ENCODE data around the gene GPR18.

The GPR18 gene, protein sequence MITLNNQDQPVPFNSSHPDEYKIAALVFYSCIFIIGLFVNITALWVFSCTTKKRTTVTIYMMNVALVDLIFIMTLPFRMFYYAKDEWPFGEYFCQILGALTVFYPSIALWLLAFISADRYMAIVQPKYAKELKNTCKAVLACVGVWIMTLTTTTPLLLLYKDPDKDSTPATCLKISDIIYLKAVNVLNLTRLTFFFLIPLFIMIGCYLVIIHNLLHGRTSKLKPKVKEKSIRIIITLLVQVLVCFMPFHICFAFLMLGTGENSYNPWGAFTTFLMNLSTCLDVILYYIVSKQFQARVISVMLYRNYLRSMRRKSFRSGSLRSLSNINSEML

DNA sequence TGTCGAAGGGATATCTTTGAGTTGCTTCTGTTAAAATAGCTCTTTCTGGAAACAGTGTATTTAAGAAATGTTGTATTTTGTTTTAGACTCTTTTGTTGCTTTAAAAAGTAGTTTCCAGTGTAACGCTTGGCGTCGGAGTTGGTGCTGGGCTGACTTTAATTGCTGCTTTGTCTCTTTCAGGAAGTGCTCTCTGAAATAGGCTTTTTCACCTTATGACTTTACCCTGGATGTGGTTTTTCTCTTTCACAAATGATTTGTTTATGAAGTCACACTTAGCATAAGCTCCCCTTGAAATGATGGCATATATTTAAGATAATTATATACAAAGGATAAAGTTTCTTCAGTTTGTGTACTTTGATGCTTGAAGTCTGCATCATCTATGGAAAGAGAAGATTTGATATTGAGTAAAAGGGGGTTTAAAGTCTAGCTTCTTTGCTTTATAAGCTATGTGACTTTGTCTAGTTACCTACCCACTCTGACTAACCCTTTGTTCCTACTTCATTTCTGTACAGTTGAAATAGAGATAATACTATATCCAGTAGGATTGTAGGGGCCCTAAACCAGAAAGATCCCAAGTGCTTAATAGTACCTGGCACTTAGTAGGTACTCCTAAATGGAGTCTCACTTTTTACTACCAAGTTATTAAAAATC, at the start of gene GPR18:
Gene GPR18 (minus strand): TSS at position 170 of the 651 bp plus-strand sequence. CDS start 2,507 bp downstream, outside the sequence.
- no peaks in the 10 kb centered on the region for H3K9me3 ChIP-seq (ENCODE audit: low read length)
- H3K36me3 ChIP-seq (ENCODE audit: insufficient read depth, low read length), result peaks cover 5% of the 10 kb centered on the region
- no peaks in the 10 kb centered on the region for H3K27me3 ChIP-seq (ENCODE audit: insufficient read depth, low read length)
- H2AFZ ChIP-seq (ENCODE audit: low read depth, low read length), result no peak within 1 kb of the TSS
- H3K4me1 ChIP-seq (ENCODE audit: insufficient read depth, low read length), result peaks cover 7% of the 10 kb centered on the region
- no peak within 1 kb of the TSS for H3K4me3 ChIP-seq (ENCODE audit: low read length)

DNA sequence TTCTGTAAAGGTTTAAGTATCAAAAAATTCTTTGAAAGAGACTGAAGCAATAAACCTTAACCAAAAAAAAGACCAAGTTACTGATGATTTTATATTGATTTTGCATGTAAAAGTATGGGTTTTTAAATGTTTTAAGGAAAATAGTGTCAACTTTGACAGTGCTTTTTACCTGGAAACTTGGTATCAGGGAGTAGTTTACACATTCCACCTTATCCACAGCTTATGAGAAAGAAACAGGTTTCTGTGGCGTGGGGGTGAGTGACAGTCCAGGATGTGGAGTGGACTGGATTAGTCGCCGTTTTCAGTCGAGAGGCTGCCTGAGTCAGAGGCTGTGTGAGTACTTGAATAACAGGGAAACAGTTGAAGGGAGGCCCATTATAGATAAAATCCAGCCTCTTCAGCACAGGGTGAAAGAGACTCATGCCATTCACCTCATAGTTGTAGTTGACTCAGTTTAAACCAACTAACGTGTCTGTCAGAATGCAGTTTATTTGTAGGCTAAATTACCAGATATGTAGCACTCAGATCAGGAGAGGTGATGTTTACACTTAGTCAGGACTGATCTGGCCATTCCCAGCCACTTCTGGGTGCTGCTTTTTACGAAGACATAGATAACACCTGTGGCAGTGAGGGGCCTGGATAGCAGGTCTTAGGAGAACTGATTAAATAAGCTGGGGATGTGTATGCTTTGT, 49.6 kb upstream of the GPR18 start:
- H3K4me1 ChIP-seq (ENCODE audit: insufficient read depth, low read length), result peaks cover 18% of the 10 kb centered on the region
- no peaks in the 10 kb centered on the region for H3K9me3 ChIP-seq (ENCODE audit: low read length)
- H3K27me3 ChIP-seq (ENCODE audit: insufficient read depth, low read length), result no peaks in the 10 kb centered on the region
- H3K36me3 ChIP-seq (ENCODE audit: insufficient read depth, low read length), result no peaks in the 10 kb centered on the region
- no peak overlapping the region for H2AFZ ChIP-seq (ENCODE audit: low read depth, low read length)
- H3K4me3 ChIP-seq (ENCODE audit: low read length), result no peak overlapping the region

DNA sequence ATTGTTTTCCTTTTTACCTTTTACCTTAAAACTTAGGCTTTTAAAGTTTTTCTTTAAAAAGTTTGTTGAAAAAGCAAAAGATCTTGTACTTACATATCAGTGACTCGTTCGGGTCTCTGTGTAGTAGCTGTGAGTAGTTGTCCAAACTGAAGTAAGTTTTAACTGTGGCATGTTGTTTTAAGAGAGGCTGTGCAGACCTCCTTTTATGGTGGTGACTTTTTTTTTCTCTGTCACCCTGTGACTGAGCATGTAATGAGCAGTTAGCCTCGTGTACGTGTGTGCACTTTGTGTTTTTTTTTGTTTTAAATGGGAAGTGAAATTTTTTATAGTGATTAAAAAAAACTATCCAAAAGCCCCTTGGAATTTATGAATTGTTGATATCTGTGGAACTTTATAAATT, 49.1 kb upstream of the GPR18 start, which contains the start of gene GPR183:
Gene GPR183 (minus strand): TSS at position 153 of the 400 bp plus-strand sequence. CDS start 11,254 bp downstream, outside the sequence.
- no peaks in the 10 kb centered on the region for H3K9me3 ChIP-seq (ENCODE audit: low read length)
- H3K36me3 ChIP-seq (ENCODE audit: insufficient read depth, low read length), result no peaks in the 10 kb centered on the region
- no peak within 1 kb of the TSS for H2AFZ ChIP-seq (ENCODE audit: low read depth, low read length)
- no peak within 1 kb of the TSS for H3K4me3 ChIP-seq (ENCODE audit: low read length)
- peaks cover 13% of the 10 kb centered on the region for H3K4me1 ChIP-seq (ENCODE audit: insufficient read depth, low read length)
- H3K27me3 ChIP-seq (ENCODE audit: insufficient read depth, low read length), result no peaks in the 10 kb centered on the region

DNA sequence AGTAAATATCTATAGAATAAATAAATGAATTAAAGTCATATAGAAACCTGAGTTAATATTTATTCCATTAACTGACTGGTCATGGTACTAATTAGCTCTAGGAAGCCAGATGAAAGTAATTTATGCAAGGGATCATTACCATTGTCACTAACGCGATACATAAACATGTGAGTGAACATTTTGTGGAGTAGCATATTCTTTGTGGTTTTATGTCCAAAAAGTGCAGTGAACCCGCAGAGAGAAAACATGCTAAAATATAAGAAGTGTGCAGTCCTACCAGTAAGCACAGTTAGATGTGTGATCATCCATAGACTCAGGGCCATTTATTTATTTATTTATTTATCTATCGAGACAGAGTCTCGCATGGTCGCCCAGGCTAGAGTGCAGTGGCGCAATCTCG, 47.4 kb upstream of the GPR18 start:
- Histone ChIP-seq H3K9me3 (ENCODE audit: low read length) (no peaks in the 10 kb centered on the region), H3K27me3 (ENCODE audit: insufficient read depth, low read length) (no peaks in the 10 kb centered on the region), H3K4me3 (ENCODE audit: low read length) (no peak overlapping the region), H2AFZ (ENCODE audit: low read depth, low read length) (no peak overlapping the region), H3K4me1 (ENCODE audit: insufficient read depth, low read length) (peaks cover 12% of the 10 kb centered on the region), H3K36me3 (ENCODE audit: insufficient read depth, low read length) (no peaks in the 10 kb centered on the region)

DNA sequence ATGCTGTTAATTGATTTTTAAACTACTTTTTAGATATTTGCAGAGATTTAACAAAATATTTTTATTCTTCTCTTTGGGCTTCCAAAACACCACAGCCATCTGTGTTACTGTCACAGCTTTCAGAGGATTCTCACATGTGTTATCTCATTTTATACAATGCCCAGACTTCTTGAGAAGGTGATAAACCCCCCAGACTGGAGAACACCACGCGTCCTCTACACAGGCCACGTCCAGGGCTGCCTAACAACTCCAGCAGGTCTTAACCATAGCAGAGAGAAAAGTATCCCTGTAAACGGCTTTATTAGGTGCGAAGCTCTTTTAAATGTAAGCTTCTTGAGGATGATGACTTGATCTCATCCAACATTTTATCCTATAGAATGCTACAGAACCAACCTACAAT, 47.0 kb upstream of the GPR18 start:
- no peak overlapping the region for H2AFZ ChIP-seq (ENCODE audit: low read depth, low read length)
- no peaks in the 10 kb centered on the region for H3K9me3 ChIP-seq (ENCODE audit: low read length)
- H3K4me3 ChIP-seq (ENCODE audit: low read length), result no peak overlapping the region
- H3K27me3 ChIP-seq (ENCODE audit: insufficient read depth, low read length), result no peaks in the 10 kb centered on the region
- peaks cover 12% of the 10 kb centered on the region for H3K4me1 ChIP-seq (ENCODE audit: insufficient read depth, low read length)
- H3K36me3 ChIP-seq (ENCODE audit: insufficient read depth, low read length), result no peaks in the 10 kb centered on the region

DNA sequence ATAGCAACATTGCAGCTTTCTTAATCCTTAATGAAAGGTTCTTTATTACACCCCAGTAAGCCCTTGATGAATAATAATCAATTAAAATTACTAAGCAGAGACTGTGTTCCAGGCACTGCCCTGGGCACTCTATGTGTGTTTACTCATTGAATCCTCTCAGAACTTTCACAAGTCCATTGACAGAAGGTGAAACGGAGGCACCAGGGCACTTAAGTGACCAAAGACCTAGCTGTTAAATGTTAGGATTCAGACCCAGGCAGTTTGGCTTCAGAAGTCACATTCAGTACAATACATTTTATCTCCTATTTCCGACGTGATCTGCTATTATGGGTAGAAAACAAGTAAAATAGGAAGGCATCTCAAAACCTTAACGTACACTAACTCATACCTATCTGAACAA, 46.4 kb upstream of the GPR18 start:
- Histone ChIP-seq H2AFZ (ENCODE audit: low read depth, low read length) (no peak overlapping the region), H3K36me3 (ENCODE audit: insufficient read depth, low read length) (no peaks in the 10 kb centered on the region), H3K4me1 (ENCODE audit: insufficient read depth, low read length) (peaks cover 12% of the 10 kb centered on the region), H3K27me3 (ENCODE audit: insufficient read depth, low read length) (no peaks in the 10 kb centered on the region), H3K9me3 (ENCODE audit: low read length) (no peaks in the 10 kb centered on the region), H3K4me3 (ENCODE audit: low read length) (no peak overlapping the region)

DNA sequence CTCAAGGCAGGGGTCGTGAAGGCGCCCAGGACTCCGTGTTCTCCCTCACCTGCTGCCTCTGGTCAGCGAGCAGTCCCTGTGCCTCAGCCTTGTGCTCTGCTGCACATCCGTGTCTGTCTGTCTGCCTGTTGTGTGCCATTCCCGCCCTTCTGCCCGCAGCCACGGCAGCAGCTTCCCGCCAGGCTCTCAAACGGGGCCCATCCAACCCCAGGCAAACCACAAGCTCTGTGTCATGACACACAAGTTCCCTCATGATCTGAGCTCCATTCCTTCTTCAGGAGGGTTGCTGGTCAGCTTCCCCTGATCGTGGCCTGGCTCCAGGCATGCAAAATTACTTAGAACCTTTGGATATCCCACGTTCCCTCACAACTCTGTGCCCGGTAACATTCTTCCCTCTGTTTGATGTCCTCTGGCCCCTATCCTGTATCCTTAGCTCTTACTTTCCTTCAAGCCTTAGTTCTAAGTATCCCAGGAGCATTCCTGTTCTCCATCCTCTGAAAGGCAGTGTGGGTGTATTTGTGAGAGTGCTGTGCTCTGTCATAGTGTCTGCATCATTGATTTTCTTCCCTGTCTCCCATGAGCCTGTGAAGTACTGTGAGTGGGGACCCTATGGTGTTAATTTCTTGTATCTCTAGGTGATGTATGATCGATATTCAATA, 45.8 kb upstream of the GPR18 start:
- no peaks in the 10 kb centered on the region for H3K9me3 ChIP-seq (ENCODE audit: low read length)
- H3K4me1 ChIP-seq (ENCODE audit: insufficient read depth, low read length), result peaks cover 12% of the 10 kb centered on the region
- H3K27me3 ChIP-seq (ENCODE audit: insufficient read depth, low read length), result no peaks in the 10 kb centered on the region
- no peak overlapping the region for H3K4me3 ChIP-seq (ENCODE audit: low read length)
- H3K36me3 ChIP-seq (ENCODE audit: insufficient read depth, low read length), result no peaks in the 10 kb centered on the region
- no peak overlapping the region for H2AFZ ChIP-seq (ENCODE audit: low read depth, low read length)

DNA sequence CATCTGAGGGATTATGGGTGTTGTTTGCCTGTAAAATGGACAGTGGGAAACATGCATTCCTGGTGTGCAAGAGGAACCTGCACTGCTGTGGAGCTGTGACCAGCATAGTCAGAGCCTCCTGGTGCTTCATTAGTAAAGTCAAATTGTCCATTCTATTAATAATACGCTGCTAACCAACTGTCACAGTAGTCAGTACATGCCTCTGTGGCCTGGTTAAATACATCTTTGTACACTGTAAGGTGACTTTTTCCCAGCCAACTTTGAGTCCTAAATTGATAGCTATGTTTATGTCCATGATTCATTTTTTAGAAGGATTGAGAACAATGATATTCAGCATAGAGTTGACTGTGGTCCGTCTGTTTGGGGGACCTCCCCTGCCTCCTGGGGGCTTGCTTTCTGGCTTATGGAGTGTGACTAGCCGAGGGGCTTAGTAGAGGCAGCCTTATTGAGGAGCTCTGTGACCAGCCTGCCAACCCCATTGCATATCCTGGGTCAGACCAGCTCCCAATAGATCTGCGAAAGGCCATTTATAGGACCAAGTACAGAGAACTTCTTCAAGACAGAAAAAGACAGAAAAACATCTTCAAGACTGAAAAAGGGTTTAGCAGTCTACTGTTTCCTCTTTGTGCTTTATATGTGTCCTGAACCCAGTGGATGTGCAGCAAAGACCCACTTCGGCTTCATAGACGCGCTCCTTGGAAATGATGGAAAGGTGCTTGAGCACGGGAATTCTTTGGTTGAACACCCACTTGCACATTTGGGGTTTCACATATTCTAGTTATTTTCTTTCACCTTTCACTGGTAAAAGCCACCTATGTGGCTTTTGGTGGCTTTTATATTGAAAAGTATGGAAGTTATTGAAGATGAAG, 44.7 kb upstream of the GPR18 start:
- no peak overlapping the region for H3K4me3 ChIP-seq (ENCODE audit: low read length)
- H3K27me3 ChIP-seq (ENCODE audit: insufficient read depth, low read length), result no peaks in the 10 kb centered on the region
- H3K36me3 ChIP-seq (ENCODE audit: insufficient read depth, low read length), result no peaks in the 10 kb centered on the region
- H3K9me3 ChIP-seq (ENCODE audit: low read length), result no peaks in the 10 kb centered on the region
- peaks cover 9% of the 10 kb centered on the region for H3K4me1 ChIP-seq (ENCODE audit: insufficient read depth, low read length)
- no peak overlapping the region for H2AFZ ChIP-seq (ENCODE audit: low read depth, low read length)

DNA sequence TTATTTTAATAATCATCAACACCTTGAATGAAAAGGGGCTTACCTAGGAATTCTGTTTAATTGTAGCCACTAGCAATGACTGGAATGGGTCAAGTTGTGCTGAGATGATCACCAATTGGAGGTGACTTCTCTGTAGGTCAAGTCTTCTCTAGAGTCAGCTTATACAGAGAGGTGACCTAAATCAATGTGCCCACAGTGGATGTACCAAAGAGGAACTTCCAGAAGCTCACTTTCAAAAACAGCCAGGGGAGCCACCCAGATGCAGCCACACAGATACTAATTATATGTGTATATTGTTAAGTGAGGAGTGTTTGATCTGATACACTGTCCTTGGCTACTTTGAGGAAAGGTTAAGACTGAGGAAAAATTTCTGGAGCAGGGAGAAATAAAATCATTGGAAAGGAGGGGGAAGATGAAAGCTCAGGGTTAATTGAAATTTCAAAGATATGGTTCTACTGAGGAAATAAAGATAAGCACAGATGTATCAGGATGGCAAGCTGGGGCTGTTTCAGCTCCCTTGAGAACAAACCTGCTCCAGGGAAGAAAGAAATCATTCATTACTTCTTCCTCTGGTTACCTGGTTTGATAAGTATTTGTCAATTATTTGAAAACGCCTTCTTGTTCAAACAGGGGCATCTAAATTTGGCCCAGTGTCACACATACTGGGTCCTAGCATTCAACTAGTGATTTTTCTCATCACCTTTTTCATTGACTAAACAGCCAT, 43.9 kb upstream of the GPR18 start:
- no peak overlapping the region for H3K4me3 ChIP-seq (ENCODE audit: low read length)
- no peak overlapping the region for H2AFZ ChIP-seq (ENCODE audit: low read depth, low read length)
- H3K4me1 ChIP-seq (ENCODE audit: insufficient read depth, low read length), result peaks cover 2% of the 10 kb centered on the region

DNA sequence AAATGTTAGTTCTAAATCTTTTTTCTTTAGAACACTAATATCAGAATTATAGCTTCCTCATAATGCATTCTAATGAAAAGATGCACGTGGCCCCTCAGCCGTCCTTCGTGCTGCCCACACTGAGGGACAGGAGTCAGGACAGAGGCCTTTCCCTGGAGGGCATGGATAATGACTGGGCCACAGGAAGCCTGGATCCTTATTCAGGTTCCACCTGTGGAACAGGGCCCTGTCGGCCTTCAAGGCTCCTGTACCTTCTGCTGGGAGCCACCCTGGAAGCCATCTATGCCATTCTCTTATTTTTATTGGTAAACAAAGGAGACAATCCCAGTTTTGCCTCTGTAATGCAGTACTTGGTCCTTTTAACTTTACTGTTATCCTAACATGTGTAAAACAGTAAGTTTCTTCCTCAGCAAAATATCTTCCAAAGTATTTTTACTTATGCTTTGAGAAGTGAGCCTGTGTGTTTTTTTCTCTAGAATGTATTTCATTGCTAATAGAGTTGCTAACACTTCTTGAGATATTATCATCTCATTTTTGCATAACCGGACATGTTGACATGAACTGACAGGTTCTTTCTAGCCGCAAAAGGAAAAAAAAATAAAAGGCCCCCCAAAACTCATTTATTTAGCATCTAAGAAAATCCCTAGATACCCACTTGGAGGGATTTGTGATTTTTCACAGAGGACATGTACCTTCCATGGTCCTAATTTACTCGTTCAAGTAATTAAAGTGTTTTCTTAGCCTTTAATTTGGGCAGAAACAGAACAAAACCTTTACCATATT, 43.1 kb upstream of the GPR18 start:
- no peaks in the 10 kb centered on the region for H3K27me3 ChIP-seq (ENCODE audit: insufficient read depth, low read length)
- no peak overlapping the region for H2AFZ ChIP-seq (ENCODE audit: low read depth, low read length)
- H3K9me3 ChIP-seq (ENCODE audit: low read length), result no peaks in the 10 kb centered on the region
- no peaks in the 10 kb centered on the region for H3K36me3 ChIP-seq (ENCODE audit: insufficient read depth, low read length)
- H3K4me1 ChIP-seq (ENCODE audit: insufficient read depth, low read length), result no peaks in the 10 kb centered on the region
- no peak overlapping the region for H3K4me3 ChIP-seq (ENCODE audit: low read length)

More for the DNA sequence above, 43.9 kb upstream of the GPR18 start:
- H3K9me3 ChIP-seq (ENCODE audit: low read length), result no peaks in the 10 kb centered on the region
- no peaks in the 10 kb centered on the region for H3K36me3 ChIP-seq (ENCODE audit: insufficient read depth, low read length)
- no peaks in the 10 kb centered on the region for H3K27me3 ChIP-seq (ENCODE audit: insufficient read depth, low read length)

DNA sequence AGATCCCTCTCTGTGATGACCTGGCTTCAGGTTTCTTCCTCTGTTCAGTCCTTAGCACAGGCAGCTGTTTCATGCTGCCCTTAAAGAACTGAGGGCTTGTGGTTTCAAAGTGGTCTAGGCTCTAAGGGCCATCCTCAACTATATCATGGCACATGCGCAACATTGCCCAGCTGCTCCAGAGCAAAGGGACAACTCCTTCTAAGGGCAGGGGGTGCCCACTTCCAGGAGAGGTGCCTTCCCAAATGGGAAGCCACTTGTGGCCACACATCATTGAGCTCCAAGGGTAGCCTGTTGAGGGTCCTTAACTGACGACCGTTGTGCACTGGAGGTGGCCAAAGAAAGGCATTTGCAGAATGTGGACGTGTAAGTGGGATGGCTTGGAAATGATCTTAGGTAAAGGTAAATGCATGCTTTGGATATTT, 41.8 kb upstream of the GPR18 start:
- Histone ChIP-seq H3K27me3 (ENCODE audit: insufficient read depth, low read length) (no peaks in the 10 kb centered on the region), H3K9me3 (ENCODE audit: low read length) (no peaks in the 10 kb centered on the region), H3K36me3 (ENCODE audit: insufficient read depth, low read length) (no peaks in the 10 kb centered on the region), H2AFZ (ENCODE audit: low read depth, low read length) (no peak overlapping the region), H3K4me3 (ENCODE audit: low read length) (no peak overlapping the region), H3K4me1 (ENCODE audit: insufficient read depth, low read length) (no peaks in the 10 kb centered on the region)
